Body of pancreas (tissue), 4 donors: ENCODE data around the gene THSD7B. TPM values are rescaled to one million over a fixed set of nuclear protein-coding genes. Genes with fewer than 3 reads are reported as not detected.
"Not testable (repeated sequence)": the region's sequence is repeated elsewhere in the genome, so short reads cannot be mapped to it uniquely, and the experiment has no call there.

Experiments used
- ATAC-seq: fragments of 150-250 bp; one replicate; pipeline ENCODE4 v1.9.1; 2016
- DNase-seq, 4 donors: peaks; one replicate each; pipeline ENCODE4 v3.0.0-alpha.2; 2019
- H3K27ac ChIP-seq, 4 donors: fragments of 200-600 bp; sonication (generic); 1 replicate in 3 of 4; 2 replicates in 1 of 4; pipeline versions ENCODE4 v1.5.1 to v1.6.1; 2016 to 2019; ENCODE audit warnings: mild to moderate bottlenecking in 1 of 4, mixed read lengths in 1 of 4, moderate library complexity in 1 of 4
- H3K27me3 ChIP-seq, 2 donors: fragments of 200-600 bp; sonication (generic); one replicate each; pipeline ENCODE4 v1.6.0; 2016; ENCODE audit warnings: mild to moderate bottlenecking in 1 of 2
- H3K36me3 ChIP-seq, 2 donors: fragments of 200-600 bp; sonication (generic); replicated peaks in 1 of 2; 2 replicates each; pipeline ENCODE4 v1.5.1; 2016; ENCODE audit warnings: low read depth in 2 of 2; ENCODE audit not compliant: insufficient read depth in 1 of 2
- H3K4me1 ChIP-seq: fragments of 200-600 bp; sonication (generic); one replicate; pipeline ENCODE4 v1.6.0; 2016
- H3K4me3 ChIP-seq, 2 donors: fragments of 200-600 bp; sonication (generic); 1 replicate in 1 of 2; 2 replicates in 1 of 2; pipeline ENCODE4 v1.5.1; 2016 to 2019
- H3K9me3 ChIP-seq, 3 donors: fragments of 200-600 bp; sonication (generic); 1 replicate in 2 of 3; 2 replicates in 1 of 3; pipeline ENCODE4 v1.5.1; 2016
- CTCF ChIP-seq, 7 experiments: fragments of 450-650 bp in 4 of 7; fragments of 200-600 bp in 3 of 7; sonication (generic) in 3 of 7; IDR thresholded peaks; one replicate each; pipeline ENCODE4 v1.5.1; 2016 to 2019; ENCODE audit warnings: antibody characterized with exemption in 7 of 7
- POLR2A ChIP-seq, 3 donors: fragments of 450-650 bp; IDR thresholded peaks; one replicate each; pipeline ENCODE4 v1.6.1; 2016; ENCODE audit warnings: antibody characterized with exemption in 3 of 3, mild to moderate bottlenecking in 2 of 3
- WGBS, 2 donors: methylation state at CpG; one replicate each; pipeline ENCODE4 v1.1.5; 2017; 5-methylcytosine and 5-hydroxymethylcytosine counted together
- intact Hi-C: fragments of 100-400 bp; cut with DNase I; formaldehyde crosslinking; loops from one replicate; pipeline ENCODE4 v1.15.1; 2023
- total RNA-seq, 2 donors: library from RNA; depleted of rRNA; stranded (reverse); fragments of >200 nt; gene quantifications; one replicate each; pipeline ENCODE4 v1.1.0, GENCODE V29; 2016

The THSD7B gene
- total RNA-seq, 2 donors from 2014 or later: 0.26 to 0.33 TPM

DNA sequence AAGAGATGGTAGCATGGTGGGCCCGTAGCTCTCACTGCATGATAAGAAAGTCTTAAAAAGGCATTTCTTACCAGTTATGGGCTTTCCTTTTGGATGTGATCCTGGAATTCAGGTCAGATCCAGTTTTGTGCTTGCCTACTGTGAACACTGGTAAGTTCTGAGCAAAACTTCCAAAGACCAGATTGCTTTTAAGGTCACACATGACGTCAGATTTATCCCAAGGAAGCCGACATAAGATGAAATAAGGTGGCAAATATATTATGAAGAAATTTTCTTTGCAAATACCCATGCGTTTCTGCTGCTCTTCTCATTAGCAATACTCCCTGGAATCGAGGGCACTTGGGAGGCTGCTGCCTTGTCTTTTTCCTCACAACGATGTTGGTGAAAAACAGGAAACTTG lies 782.5 kb downstream of the THSD7B start:
- ATAC-seq (no peak), DNase-seq (no peak)
- TF ChIP-seq POLR2A (IDR thresholded peaks at IDR 0.05): no peak
- H3K27ac ChIP-seq: no peak overlapping the region
- no peaks in the 10 kb centered on the region for H3K4me1 ChIP-seq
- 58 to 62% methylated on average over 6 of the region's 6 CpGs for WGBS, 2 donors
- intact Hi-C loops: no loop called here
- H3K36me3 ChIP-seq: no peaks in the 10 kb centered on the region
- no peak overlapping the region for H3K4me3 ChIP-seq
- no peaks in the 10 kb centered on the region for H3K9me3 ChIP-seq
- H3K27me3 ChIP-seq: no peaks in the 10 kb centered on the region

GRCh38 chr2:137566387-137566786 lies 801.0 kb downstream of the THSD7B start:
- H3K9me3 ChIP-seq: no peaks in the 10 kb centered on the region
- TF ChIP-seq POLR2A (IDR thresholded peaks at IDR 0.05): no peak
- TF ChIP-seq CTCF (IDR thresholded peaks at IDR 0.05): no peak
- intact Hi-C loops: no loop called here
- no peak for DNase-seq
- H3K27me3 ChIP-seq: no peaks in the 10 kb centered on the region
- no peak for ATAC-seq
- H3K4me1 ChIP-seq: no peaks in the 10 kb centered on the region
- no peaks in the 10 kb centered on the region for H3K36me3 ChIP-seq
- 58 to 74% methylated on average over 1 of the region's 1 CpG for WGBS, 2 donors
- no peak overlapping the region for H3K4me3 ChIP-seq
- no peak overlapping the region for H3K27ac ChIP-seq

- WGBS, 2 donors: 68 to 74% methylated on average over 3 of the region's 3 CpGs
- intact Hi-C loops: no loop called here
- Histone ChIP-seq H3K27me3 (no peaks in the 10 kb centered on the region), H3K4me3 (no peak overlapping the region), H3K4me1 (no peaks in the 10 kb centered on the region), H3K9me3 (no peaks in the 10 kb centered on the region), H3K27ac (no peak overlapping the region), H3K36me3 (no peaks in the 10 kb centered on the region)
- ATAC-seq (no peak), DNase-seq (no peak)
- TF ChIP-seq POLR2A (IDR thresholded peaks at IDR 0.05) (no peak), CTCF (IDR thresholded peaks at IDR 0.05) (no peak)
Observed at GRCh38 chr2:137570484-137570883, 805.1 kb downstream of the THSD7B start.

- H3K27me3 ChIP-seq, H3K4me1 ChIP-seq, intact Hi-C loops, H3K36me3 ChIP-seq, DNase-seq, H3K4me3 ChIP-seq, ATAC-seq, H3K9me3 ChIP-seq, H3K27ac ChIP-seq: not testable (repeated sequence)
- WGBS, 2 donors: 65 to 88% methylated on average over 1 to 5 of the region's 5 CpGs
Observed at GRCh38 chr2:137587834-137588233, 822.5 kb downstream of the THSD7B start.

DNA sequence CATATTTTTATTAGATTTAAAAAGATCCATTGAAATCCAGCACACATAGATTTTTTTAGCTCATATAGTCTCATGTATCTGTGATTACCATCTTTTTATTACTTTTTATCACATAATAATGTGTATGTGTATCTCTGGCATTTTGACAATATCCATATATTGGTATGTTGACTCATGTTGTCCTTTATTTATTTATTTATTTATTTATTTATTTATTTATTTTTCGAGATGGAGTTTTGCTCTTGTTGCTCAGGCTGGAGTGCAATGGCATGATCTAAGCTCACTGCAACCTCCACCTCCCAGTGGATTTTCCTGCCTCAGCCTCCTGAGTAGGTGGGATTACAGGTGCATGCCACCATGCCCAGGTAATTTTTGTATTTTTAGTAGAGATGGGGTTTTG lies 823.2 kb downstream of the THSD7B start:
- WGBS, 2 donors: 76 to 77% methylated on average over 1 of the region's 1 CpG
- H3K27ac ChIP-seq, H3K9me3 ChIP-seq, H3K4me1 ChIP-seq, H3K4me3 ChIP-seq, DNase-seq, H3K36me3 ChIP-seq, H3K27me3 ChIP-seq, ATAC-seq, intact Hi-C loops: not testable (repeated sequence)

DNA sequence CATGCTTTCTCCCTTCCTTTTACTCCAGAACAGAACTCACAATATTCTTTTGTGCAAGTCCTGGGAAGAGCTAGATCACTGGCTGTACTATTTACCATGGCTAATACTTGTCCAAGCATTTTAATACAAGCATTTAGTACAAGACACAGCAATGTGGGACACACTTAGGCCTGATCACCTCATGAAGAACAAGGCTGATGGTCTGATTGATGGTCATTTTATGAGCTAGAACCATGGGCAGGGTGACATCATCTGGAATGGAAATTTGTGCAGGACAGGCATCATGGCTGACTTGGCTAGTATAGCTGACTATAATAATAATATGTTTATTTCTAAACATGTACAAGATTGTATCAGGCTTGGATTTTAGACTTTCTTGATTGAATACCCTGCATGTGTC lies 824.8 kb downstream of the THSD7B start:
- TF ChIP-seq POLR2A (IDR thresholded peaks at IDR 0.05): no peak
- TF ChIP-seq CTCF (IDR thresholded peaks at IDR 0.05): no peak
- Histone ChIP-seq H3K36me3 (no peaks in the 10 kb centered on the region), H3K27ac (no peak overlapping the region), H3K9me3 (no peaks in the 10 kb centered on the region), H3K27me3 (no peaks in the 10 kb centered on the region), H3K4me3 (no peak overlapping the region), H3K4me1 (no peaks in the 10 kb centered on the region)
- ATAC-seq (no peak), DNase-seq (no peak)
- intact Hi-C loops: no loop called here
